Muscle layer of colon (tissue), 2 donors: ENCODE results near the gene NOC4L.

Experiments
- H3K27ac ChIP-seq: one replicate; pipeline ENCODE4 v1.7.0; 2013; ENCODE audit warnings: low read depth, mild to moderate bottlenecking, low read length, moderate library complexity
- H3K27me3 ChIP-seq, 2 donors: one replicate each; pipeline ENCODE4 v1.7.0; 2013; ENCODE audit warnings: low read length in 2 of 2, mild to moderate bottlenecking in 2 of 2; ENCODE audit not compliant: insufficient read depth in 2 of 2, control insufficient read depth in 1 of 2
- H3K36me3 ChIP-seq: one replicate; pipeline ENCODE4 v1.7.0; 2013; ENCODE audit warnings: mild to moderate bottlenecking, low read length; ENCODE audit not compliant: insufficient read depth
- H3K4me1 ChIP-seq: one replicate; pipeline ENCODE4 v1.7.0; 2013; ENCODE audit warnings: mild to moderate bottlenecking, low read length; ENCODE audit not compliant: insufficient read depth
- H3K4me3 ChIP-seq, 2 donors: one replicate each; pipeline ENCODE4 v1.7.0; 2013; ENCODE audit warnings: low read length in 2 of 2, low read depth in 1 of 2, mild to moderate bottlenecking in 1 of 2, moderate library complexity in 1 of 2
- H3K9ac ChIP-seq: one replicate; pipeline ENCODE4 v1.7.0; 2013; ENCODE audit warnings: low read length
- H3K9me3 ChIP-seq: one replicate; pipeline ENCODE4 v1.7.0; 2013; ENCODE audit warnings: mild to moderate bottlenecking, low read length
- donor health status: abdominal sarcoma.
- donor health status: Adenocarcinoma of cecum.

Gene NOC4L

DNA sequence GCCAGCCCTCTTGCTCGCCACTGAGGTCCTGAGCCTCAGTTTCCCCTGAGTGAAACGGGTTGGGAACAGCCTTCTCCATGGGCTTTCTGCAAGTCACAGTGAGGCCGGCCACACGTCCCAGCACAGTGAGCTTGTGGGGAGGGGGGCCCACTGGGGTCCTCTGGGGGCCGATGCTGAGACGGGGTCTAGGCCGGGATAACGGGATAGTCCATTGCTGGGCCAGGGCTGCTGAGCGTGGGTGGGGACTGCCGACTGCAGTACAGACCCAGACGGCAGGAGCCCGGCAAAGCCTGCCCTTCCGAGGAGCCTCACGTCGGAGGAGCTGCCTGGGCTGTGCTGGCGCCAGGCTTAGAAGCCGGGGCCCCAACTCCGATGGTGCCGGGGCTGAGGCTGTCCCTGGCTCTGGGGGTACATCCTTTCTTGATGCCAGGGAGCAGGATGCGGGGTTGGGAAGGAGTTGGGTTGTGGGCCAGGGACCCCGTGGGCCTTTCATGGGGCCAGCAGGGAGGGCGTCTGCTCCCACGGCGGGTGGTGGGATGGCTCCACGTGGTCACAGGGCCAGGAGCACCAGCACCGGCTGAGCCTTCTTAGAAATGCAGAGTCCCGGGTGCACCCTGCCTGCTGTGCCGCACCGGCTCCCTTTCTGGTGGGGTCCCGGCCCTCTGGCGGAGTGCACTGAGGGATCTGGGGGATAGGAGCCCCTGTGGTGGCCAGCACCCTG lies 24.2 kb downstream of the NOC4L start:
- Histone ChIP-seq H3K27ac (no peak overlapping the region), H3K4me1 (no peaks in the 10 kb centered on the region), H3K36me3 (no peaks in the 10 kb centered on the region), H3K27me3 (peaks cover 0 to 64% of the 10 kb centered on the region in 2 donors), H3K9ac (no peak overlapping the region), H3K4me3 (no peak overlapping the region), H3K9me3 (no peaks in the 10 kb centered on the region)

DNA sequence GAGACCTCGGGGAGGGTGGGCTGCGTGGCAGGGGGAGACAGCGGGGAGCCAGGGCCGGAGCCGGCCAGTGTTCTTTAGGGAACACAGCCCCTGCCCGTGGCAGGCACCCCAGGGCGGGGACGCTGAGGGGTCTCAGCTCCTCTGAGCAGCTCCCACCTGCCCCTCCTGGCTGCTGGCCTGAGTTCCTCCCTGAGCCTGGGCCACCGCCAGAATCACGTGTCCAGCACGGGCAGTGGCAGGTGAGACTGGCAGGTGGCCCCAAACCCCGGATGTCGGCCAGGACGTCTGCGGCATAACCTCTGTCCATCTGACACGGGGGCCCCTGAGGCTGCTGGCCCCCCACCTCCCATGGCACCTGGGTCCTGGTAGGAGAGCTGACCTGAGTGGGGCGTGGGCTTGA lies 25.1 kb downstream of the NOC4L start:
- H3K9ac ChIP-seq, result no peak overlapping the region
- no peak overlapping the region for H3K27ac ChIP-seq
- H3K4me1 ChIP-seq, result no peaks in the 10 kb centered on the region
- no peak overlapping the region for H3K4me3 ChIP-seq
- no peaks in the 10 kb centered on the region for H3K36me3 ChIP-seq
- H3K27me3 ChIP-seq, result peaks cover 0 to 64% of the 10 kb centered on the region in 2 donors
- no peaks in the 10 kb centered on the region for H3K9me3 ChIP-seq

DNA sequence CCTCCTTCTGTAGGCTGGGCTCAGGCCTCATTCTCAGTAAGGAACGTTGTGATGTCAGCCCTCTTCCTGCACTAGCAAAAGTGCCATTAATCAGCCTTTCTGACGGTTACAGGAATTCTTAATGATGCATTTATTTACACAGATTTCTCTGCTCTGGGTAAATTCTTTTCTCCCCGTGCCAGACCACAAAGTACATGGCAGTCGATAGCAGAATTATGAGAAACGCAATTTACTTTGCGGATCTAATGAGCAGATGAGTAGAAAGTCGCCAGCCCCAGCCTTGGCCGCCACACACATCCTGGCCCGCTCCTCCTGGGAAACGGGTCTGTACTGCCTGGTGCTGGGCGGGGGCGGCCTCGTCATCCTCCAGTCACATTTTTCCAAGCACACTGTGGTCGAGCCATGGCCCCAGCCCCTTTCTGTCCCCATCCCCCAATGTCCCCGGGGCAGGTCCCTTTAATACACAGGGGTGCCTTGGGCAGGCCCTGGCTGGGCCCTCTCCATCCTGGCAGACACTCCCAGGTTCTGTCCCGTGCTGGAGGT lies 25.9 kb downstream of the NOC4L start:
- H3K9me3 ChIP-seq, result no peaks in the 10 kb centered on the region

DNA sequence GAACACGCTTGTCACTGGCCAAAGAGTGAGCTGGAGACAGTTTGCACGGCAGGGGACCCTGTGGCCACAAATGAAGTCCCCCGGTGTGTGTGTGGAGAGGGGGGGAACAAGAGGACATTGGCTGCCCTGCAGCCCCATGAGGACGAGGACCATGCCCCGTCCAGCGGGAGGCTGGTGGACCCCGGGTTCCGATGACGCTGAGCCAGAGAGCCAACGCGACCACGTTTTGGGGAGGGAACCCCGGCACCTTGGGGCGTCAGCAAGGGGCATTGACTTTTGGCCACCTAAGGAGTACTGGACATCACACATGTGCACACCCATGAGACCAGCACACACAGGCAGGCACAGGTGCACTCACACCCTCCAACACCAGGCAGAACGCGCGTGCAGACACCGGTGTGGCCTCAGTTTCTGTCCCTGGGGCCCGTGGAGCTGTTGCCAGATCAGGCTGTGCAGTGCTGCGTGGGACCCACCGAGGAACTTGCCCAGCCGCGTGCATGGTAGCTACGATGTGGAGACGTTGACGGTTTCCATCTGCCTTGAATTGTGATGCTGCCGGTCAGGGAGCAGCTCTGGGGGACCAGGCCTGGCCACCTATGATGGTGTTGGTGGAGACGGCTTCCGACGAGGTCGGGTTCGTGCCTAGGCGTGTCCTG lies 26.5 kb downstream of the NOC4L start:
- no peaks in the 10 kb centered on the region for H3K9me3 ChIP-seq
- H3K27me3 ChIP-seq, result peaks cover 0 to 73% of the 10 kb centered on the region in 2 donors
- H3K27ac ChIP-seq, result no peak overlapping the region
- H3K36me3 ChIP-seq, result no peaks in the 10 kb centered on the region
- no peak overlapping the region for H3K9ac ChIP-seq
- no peak overlapping the region for H3K4me3 ChIP-seq
- H3K4me1 ChIP-seq, result no peaks in the 10 kb centered on the region

More for the DNA sequence above, 25.9 kb downstream of the NOC4L start:
- Histone ChIP-seq H3K27ac (no peak overlapping the region), H3K9ac (no peak overlapping the region), H3K4me3 (no peak overlapping the region), H3K27me3 (peaks cover 0 to 67% of the 10 kb centered on the region in 2 donors), H3K4me1 (no peaks in the 10 kb centered on the region), H3K36me3 (no peaks in the 10 kb centered on the region)

DNA sequence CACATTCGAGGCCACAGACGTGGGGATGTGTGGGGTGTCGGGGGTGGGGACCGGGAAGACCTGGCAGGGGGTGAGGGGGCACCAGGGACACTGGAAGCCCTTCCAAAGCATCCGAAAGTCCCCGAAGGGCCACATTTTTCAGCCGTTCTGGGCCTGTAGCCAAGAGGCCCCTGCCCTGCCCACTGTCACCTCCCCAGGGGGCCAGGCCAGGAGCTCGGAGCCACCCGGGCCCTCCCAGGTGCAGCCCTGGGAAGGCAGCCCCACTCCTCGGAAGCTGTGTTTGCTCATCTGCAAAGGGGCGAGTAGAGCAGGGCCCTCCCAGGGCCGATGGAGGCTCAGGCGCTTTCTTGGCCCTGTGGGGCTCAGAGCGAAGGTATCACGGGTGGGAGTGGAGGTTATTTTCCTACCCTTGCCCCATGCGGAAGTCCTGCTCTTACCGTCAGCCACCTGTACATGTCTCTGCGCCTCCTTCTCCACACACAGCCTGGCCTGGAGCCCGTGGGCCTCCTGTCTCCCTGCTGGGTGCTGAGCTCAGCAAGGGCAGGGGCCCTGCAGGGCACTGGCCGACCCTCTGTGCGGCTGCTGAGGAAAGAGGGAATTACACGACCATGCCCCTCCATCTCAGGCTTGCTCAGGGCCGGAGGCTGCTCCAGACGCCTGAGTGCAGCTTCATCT lies 27.2 kb downstream of the NOC4L start:
- Histone ChIP-seq H3K4me1 (no peaks in the 10 kb centered on the region), H3K27ac (no peak overlapping the region), H3K36me3 (no peaks in the 10 kb centered on the region), H3K27me3 (peaks cover 0 to 80% of the 10 kb centered on the region in 2 donors), H3K9me3 (no peaks in the 10 kb centered on the region), H3K9ac (no peak overlapping the region), H3K4me3 (no peak overlapping the region)

DNA sequence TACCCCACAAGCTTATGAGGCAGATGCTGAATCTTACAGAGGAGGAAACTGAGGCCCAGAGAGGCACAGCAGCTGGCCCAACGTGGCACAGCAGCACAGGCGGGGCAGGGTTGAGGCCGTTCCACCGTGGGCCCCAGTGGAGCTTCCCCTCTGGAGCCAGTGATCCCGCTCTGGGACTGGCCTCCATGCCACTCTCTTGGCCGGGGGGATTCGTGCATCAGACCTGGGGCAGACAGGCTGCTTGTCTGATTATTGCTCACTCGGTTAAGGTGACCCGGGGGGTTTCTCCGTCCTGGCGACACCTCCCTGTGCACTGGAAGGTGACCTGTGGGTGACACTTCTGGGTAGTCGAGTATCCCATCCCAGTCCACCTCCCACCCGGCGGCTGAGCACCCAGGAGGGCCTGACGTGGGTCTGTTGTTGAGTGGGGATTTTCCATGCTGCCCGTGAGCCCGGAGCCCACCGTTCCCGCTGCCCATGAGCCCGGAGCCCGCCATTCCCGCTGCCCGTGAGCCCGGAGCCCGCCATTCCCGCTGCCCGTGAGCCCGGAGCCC lies 27.8 kb downstream of the NOC4L start:
- Histone ChIP-seq H3K4me3 (no peak overlapping the region), H3K9me3 (no peaks in the 10 kb centered on the region), H3K27me3 (peaks cover 3 to 83% of the 10 kb centered on the region in 2 donors), H3K9ac (no peak overlapping the region), H3K4me1 (no peaks in the 10 kb centered on the region), H3K27ac (no peak overlapping the region), H3K36me3 (no peaks in the 10 kb centered on the region)

DNA sequence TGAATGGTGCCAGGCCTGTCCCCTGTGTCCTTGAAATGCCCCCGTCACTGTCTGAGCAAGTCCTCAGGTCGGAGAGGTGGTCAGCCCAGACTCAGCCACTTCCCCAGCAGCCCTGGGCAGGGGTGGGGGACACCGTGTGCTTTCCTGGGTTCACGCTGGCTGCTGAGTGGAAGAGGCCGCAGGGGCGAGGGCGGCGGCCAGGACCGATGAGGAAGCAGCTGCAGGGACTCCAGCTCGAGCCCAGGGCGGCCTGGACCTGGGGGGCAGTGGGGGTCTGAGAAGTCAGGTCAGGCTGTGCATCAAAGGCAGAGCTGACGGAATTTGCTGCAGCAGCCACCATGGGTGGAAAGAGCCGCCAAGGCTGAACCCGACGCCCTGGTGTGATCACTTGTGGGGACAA lies 28.4 kb downstream of the NOC4L start:
- Histone ChIP-seq H3K27ac (no peak overlapping the region), H3K27me3 (peaks cover 6 to 82% of the 10 kb centered on the region in 2 donors), H3K9ac (no peak overlapping the region), H3K4me1 (no peaks in the 10 kb centered on the region), H3K36me3 (no peaks in the 10 kb centered on the region), H3K4me3 (no peak overlapping the region), H3K9me3 (no peaks in the 10 kb centered on the region)

DNA sequence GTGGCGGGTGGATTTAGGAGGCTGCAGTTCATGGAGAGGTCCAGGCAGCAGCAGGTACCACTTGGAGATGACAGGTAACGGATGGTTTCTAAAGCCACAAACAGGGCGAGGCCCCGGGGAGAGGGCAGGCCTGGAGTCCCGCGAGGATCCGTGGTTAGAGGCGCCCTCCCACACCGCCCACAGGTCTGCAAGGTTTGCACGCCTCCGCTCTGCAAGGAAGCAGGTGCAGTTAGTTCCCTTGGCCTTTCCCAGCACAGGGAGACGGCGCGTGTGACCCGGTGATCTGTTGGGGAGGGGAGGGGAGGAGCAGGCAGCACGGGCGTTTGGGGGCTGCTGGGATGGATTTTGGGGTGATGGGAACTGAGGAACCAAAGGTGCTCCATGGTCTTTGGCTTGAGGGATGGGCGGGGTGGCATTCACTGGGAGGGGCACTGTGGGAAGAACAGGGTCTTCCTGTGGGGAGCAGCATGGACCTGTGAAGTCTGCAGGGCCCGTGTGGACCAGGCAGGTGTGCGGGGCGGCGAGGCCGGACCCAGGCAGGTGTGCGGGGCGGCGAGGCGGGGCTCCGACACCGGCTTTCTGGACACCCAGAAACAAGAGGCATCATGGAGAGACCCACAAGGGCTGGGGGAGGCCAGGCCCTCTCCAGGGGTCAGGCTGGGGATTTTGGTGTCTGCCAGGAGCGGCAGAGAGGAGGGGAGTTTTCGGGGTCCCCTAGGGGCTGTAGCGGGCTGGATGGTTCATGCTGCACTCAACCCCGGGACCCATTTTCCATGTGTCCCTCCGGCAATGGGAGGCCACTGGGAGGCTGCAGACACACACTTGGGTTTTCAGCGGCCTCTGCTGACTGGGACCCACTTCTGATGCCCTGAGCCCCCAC lies 29.1 kb downstream of the NOC4L start:
- Histone ChIP-seq H3K36me3 (no peaks in the 10 kb centered on the region), H3K9me3 (no peaks in the 10 kb centered on the region), H3K27me3 (peaks cover 6 to 82% of the 10 kb centered on the region in 2 donors), H3K4me3 (no peak overlapping the region), H3K9ac (no peak overlapping the region), H3K4me1 (no peaks in the 10 kb centered on the region), H3K27ac (no peak overlapping the region)

DNA sequence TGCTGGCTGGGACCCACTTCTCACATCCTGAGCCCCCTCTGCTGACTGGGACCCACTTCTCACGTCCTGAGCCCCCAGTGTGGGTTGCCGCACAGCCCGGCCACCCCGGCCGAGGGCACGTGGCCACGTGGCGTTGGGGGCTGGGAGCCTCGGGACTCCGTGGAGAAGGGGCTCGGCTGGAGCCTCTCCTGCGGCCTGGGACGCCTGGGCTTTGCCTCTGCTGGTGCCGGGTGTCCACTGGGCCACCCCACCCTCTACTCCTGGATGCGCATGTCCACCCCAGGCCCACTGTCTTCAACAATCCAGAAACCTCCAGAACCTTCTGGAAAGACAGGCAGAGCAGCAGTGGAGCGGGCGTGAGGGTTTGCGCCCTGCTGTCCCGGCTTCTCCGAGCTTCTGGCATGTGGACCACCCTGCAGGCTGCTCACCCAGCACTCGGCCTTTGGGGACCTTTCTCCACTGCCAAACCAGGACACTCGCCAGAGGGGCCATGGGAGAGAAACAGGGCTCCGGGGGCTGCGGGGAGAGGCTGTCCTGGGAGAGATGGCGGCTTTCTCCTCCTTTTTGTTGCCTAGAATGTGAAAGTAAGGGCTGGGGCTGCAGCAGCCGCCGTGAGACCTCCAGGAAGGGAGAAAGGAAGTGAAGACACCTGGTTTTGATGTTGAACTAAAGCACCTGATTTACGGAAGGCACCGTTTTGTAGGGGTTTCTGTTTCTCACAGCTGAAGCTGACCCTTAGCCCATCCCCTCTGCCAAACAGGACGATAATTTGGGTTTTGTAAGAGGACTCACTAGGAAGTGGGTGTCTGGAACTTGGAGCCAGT lies 30.0 kb downstream of the NOC4L start:
- Histone ChIP-seq H3K36me3 (no peaks in the 10 kb centered on the region), H3K27me3 (peaks cover 6 to 84% of the 10 kb centered on the region in 2 donors), H3K27ac (no peak overlapping the region), H3K9me3 (no peaks in the 10 kb centered on the region), H3K9ac (no peak overlapping the region), H3K4me1 (no peaks in the 10 kb centered on the region), H3K4me3 (no peak overlapping the region)

DNA sequence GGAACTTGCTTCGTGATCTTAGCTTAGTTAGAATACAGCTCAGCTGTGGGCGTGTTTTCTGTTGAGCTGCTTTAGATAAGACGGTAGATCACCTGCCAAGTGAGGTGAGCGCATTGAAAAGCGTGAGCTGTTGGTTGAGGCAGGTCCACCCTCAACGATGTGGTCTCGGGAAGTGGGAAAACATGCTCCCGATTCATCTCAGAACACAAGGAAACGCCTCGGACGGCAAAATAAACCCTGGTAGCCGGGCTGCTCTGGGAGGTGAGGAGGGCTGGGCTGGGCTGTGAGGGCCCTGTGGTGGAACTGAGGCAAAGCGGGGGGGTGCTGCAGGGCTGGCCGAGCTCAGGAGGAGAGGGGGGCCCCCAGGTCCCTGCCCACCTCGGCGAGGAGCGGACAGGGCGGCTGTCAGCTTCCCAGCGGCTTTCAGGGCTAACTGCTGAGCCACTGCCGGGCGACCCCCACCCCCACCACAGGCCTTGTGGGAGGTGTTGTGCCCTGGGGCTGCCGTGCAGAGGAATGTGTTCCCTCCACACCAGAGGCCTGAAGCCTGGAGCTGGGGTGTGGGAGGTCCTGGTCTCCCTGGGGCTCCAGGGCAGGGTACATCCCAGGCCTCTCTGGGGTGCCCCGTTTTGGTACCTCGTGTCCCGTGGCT lies 30.7 kb downstream of the NOC4L start:
- Histone ChIP-seq H3K36me3 (no peaks in the 10 kb centered on the region), H3K9ac (no peak overlapping the region), H3K27ac (no peak overlapping the region), H3K4me3 (no peak overlapping the region), H3K4me1 (no peaks in the 10 kb centered on the region), H3K27me3 (peaks cover 6 to 85% of the 10 kb centered on the region in 2 donors), H3K9me3 (no peaks in the 10 kb centered on the region)
